ENCODE measurements around the gene HEATR1.

DNA sequence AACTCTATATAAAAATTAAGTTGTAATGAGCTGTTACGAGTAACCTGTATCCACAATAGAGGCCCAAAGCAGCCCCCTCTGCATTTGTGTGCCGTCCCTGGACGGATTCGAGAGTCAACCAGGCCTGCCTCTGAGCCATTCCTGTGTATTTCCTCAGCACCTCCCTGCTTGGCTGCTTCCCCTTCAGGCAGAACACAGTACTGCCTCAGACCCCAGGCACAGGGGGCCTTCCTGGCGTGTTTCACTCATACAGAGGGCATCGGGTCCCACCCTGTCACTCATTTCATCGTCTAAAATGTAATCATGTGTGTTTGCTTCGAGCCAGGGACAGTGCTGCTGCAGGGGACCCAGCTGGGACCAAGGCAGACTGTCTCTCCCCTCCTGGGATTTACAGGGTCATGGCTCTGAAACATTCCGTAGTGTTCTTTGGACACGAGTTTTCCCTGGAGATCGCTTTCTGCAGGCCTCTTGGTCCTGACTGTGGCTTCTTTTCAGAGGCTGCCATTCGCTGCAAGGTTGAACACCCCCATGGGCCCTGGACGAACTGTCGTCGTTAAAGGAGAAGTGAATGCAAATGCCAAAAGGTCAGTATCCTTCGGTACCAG lies 61.1 kb downstream of the HEATR1 start:
- TF ChIP-seq, protein P1, sequence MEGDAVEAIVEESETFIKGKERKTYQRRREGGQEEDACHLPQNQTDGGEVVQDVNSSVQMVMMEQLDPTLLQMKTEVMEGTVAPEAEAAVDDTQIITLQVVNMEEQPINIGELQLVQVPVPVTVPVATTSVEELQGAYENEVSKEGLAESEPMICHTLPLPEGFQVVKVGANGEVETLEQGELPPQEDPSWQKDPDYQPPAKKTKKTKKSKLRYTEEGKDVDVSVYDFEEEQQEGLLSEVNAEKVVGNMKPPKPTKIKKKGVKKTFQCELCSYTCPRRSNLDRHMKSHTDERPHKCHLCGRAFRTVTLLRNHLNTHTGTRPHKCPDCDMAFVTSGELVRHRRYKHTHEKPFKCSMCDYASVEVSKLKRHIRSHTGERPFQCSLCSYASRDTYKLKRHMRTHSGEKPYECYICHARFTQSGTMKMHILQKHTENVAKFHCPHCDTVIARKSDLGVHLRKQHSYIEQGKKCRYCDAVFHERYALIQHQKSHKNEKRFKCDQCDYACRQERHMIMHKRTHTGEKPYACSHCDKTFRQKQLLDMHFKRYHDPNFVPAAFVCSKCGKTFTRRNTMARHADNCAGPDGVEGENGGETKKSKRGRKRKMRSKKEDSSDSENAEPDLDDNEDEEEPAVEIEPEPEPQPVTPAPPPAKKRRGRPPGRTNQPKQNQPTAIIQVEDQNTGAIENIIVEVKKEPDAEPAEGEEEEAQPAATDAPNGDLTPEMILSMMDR (IDR thresholded peaks at IDR 0.05) = no peak
- TF ChIP-seq POLR2AphosphoS5 (IDR thresholded peaks at IDR 0.05; ENCODE audit: low read depth, low read length) = no peak
- no peak for TF ChIP-seq TCF7L2 (IDR thresholded peaks at IDR 0.05; ENCODE audit: low read depth, low read length)
- TF ChIP-seq, protein P2, sequence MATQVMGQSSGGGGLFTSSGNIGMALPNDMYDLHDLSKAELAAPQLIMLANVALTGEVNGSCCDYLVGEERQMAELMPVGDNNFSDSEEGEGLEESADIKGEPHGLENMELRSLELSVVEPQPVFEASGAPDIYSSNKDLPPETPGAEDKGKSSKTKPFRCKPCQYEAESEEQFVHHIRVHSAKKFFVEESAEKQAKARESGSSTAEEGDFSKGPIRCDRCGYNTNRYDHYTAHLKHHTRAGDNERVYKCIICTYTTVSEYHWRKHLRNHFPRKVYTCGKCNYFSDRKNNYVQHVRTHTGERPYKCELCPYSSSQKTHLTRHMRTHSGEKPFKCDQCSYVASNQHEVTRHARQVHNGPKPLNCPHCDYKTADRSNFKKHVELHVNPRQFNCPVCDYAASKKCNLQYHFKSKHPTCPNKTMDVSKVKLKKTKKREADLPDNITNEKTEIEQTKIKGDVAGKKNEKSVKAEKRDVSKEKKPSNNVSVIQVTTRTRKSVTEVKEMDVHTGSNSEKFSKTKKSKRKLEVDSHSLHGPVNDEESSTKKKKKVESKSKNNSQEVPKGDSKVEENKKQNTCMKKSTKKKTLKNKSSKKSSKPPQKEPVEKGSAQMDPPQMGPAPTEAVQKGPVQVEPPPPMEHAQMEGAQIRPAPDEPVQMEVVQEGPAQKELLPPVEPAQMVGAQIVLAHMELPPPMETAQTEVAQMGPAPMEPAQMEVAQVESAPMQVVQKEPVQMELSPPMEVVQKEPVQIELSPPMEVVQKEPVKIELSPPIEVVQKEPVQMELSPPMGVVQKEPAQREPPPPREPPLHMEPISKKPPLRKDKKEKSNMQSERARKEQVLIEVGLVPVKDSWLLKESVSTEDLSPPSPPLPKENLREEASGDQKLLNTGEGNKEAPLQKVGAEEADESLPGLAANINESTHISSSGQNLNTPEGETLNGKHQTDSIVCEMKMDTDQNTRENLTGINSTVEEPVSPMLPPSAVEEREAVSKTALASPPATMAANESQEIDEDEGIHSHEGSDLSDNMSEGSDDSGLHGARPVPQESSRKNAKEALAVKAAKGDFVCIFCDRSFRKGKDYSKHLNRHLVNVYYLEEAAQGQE (IDR thresholded peaks at IDR 0.05; ENCODE audit: insufficient read depth in 1 of 2, low read depth in 2 of 2, low read length in 1 of 2) = no peak
- TF ChIP-seq SIN3A (IDR thresholded peaks at IDR 0.05; ENCODE audit: borderline replicate concordance, insufficient read depth, low read depth, low read length) = no peak
